Esophagus squamous epithelium (tissue), 5 donors: ENCODE measurements around the gene DOK3. TPM values are rescaled to one million over a fixed set of nuclear protein-coding genes. Genes with fewer than 3 reads are reported as not detected.

Experiments used
- DNase-seq: peaks from one replicate; lab custom pipeline; 2025; lab: John Stamatoyannopoulos, UW
- H3K27ac ChIP-seq, 4 donors: fragments of 200-600 bp; sonication (generic); one replicate each; pipeline ENCODE4 v1.5.1; 2016 to 2019; ENCODE audit warnings: mild to moderate bottlenecking in 1 of 4
- H3K27me3 ChIP-seq, 4 donors: fragments of 200-600 bp; sonication (generic); 1 replicate in 3 of 4; 2 replicates in 1 of 4; pipeline versions ENCODE4 v1.5.1 to v1.6.0; 2017 to 2021; ENCODE audit warnings: antibody characterized with exemption in 1 of 4
- H3K36me3 ChIP-seq, 3 donors: fragments of 200-600 bp; sonication (generic); one replicate each; pipeline ENCODE4 v1.5.1; 2016 to 2019
- H3K4me1 ChIP-seq, 3 donors: fragments of 200-600 bp; sonication (generic); one replicate each; pipeline ENCODE4 v1.5.1; 2017 to 2019
- H3K4me3 ChIP-seq, 4 donors: fragments of 200-600 bp; sonication (generic); 1 replicate in 3 of 4; 2 replicates in 1 of 4; pipeline ENCODE4 v1.5.1; 2016 to 2019; ENCODE audit warnings: mild to moderate bottlenecking in 2 of 4, moderate library complexity in 1 of 4
- H3K9me3 ChIP-seq, 3 donors: fragments of 200-600 bp; sonication (generic); one replicate each; pipeline ENCODE4 v1.5.1; 2016 to 2019
- POLR2A ChIP-seq, 4 donors: fragments of 450-650 bp; IDR thresholded peaks; one replicate each; pipeline ENCODE4 v1.6.1; 2017; ENCODE audit warnings: antibody characterized with exemption in 4 of 4, mild to moderate bottlenecking in 4 of 4, moderate library complexity in 3 of 4
- WGBS, 2 donors: methylation state at CpG; one replicate each; pipeline ENCODE4 v1.1.5; 2018; 5-methylcytosine and 5-hydroxymethylcytosine counted together
- intact Hi-C: fragments of 100-400 bp; cut with DNase I; formaldehyde crosslinking; loops from one replicate; pipeline ENCODE4 v1.15.0; 2022
- total RNA-seq, 4 donors: library from RNA; depleted of rRNA; stranded (reverse); fragments of >200 nt; gene quantifications; one replicate each; pipeline ENCODE4 v1.1.0, GENCODE V29; 2016
- TF ChIP-seq, protein P1 (sequence below), 6 experiments: fragments of 450-650 bp in 4 of 6; fragments of 200-600 bp in 2 of 6; sonication (generic) in 2 of 6; IDR thresholded peaks; one replicate each; pipeline ENCODE4 v1.5.1; 2016 to 2019; ENCODE audit warnings: antibody characterized with exemption in 6 of 6, mild to moderate bottlenecking in 4 of 6, moderate library complexity in 4 of 6
- donor health status: DM: yes; HTN: yes; CAD: no.

DOK3 gene
- total RNA-seq, 4 donors from 2014 or later: 2.4 to 7.2 (median 4.4) TPM

DNA sequence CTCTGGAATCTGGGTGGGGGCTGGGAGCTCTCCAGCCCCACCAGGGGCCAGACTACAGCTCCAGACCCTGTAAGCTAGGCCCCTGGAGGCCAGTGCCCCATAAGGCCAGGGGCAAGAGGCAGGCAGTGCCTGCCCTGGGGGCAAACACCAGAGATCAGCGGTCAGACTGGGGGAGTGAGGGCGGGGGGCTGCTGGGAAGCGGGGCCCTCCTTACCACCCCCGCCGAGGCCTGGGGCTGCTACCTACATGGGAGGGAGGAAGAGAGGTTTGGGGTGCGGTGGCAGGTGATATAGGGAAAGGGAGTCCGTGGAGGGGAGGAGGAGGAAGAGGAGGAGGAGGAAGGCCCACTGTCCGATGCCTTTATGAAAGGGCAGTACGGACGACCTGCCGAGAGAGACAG is 50.3 kb downstream of the DOK3 start:
- WGBS, 2 donors: 60% methylated on average over 2 of the region's 11 CpGs; no CpG with 5 or more reads in 1 of the 2 donors
- DNase-seq: no peak
- Histone ChIP-seq H3K36me3 (peaks cover 0 to 27% (median 5%) of the 10 kb centered on the region in 3 donors), H3K4me3 (no peak overlapping the region), H3K9me3 (no peaks in the 10 kb centered on the region), H3K27ac (no peak overlapping the region), H3K4me1 (peaks cover 19 to 48% (median 22%) of the 10 kb centered on the region in 3 donors), H3K27me3 (no peaks in the 10 kb centered on the region)
- intact Hi-C loops: loop anchor here (10.0 kb wide), 1 partner anchor 145 kb away; the partner anchor contains the start of gene MXD3
- TF ChIP-seq, protein P1, sequence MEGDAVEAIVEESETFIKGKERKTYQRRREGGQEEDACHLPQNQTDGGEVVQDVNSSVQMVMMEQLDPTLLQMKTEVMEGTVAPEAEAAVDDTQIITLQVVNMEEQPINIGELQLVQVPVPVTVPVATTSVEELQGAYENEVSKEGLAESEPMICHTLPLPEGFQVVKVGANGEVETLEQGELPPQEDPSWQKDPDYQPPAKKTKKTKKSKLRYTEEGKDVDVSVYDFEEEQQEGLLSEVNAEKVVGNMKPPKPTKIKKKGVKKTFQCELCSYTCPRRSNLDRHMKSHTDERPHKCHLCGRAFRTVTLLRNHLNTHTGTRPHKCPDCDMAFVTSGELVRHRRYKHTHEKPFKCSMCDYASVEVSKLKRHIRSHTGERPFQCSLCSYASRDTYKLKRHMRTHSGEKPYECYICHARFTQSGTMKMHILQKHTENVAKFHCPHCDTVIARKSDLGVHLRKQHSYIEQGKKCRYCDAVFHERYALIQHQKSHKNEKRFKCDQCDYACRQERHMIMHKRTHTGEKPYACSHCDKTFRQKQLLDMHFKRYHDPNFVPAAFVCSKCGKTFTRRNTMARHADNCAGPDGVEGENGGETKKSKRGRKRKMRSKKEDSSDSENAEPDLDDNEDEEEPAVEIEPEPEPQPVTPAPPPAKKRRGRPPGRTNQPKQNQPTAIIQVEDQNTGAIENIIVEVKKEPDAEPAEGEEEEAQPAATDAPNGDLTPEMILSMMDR (IDR thresholded peaks at IDR 0.05): no peak
- no peak for TF ChIP-seq POLR2A (IDR thresholded peaks at IDR 0.05)

DNA sequence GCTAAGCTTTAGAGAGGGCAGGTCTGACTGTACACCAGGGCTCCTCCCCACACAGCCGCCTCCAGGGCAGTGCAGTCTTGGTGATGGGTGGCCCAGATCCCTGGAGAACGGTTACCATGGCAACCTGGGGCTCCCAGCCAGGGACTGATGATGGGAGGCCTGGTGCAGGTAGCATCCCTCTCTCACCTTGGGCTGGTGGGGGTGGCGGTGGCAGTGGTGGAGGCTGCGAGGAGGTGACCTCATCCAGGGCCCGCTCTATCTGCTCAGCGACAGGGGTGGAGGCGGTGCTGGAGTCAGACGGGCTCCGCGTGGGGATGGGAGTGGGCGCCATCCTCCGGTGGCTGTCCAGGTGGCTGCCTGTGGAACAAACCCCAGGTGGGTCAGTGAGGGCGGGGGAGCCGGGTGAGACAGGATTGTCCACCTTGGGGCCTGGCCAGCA is 50.7 kb downstream of the DOK3 start:
- Histone ChIP-seq H3K4me1 (peaks cover 23 to 52% (median 25%) of the 10 kb centered on the region in 3 donors), H3K9me3 (no peaks in the 10 kb centered on the region), H3K27me3 (no peaks in the 10 kb centered on the region), H3K36me3 (peaks cover 0 to 27% (median 5%) of the 10 kb centered on the region in 3 donors), H3K4me3 (no peak overlapping the region), H3K27ac (no peak overlapping the region)
- DNase-seq: no peak
- WGBS, 2 donors: 80% methylated on average over 2 of the region's 14 CpGs; no CpG with 5 or more reads in 1 of the 2 donors
- TF ChIP-seq, protein P1 (IDR thresholded peaks at IDR 0.05): no peak
- no peak for TF ChIP-seq POLR2A (IDR thresholded peaks at IDR 0.05)
- intact Hi-C loops: loop anchor here (10.0 kb wide), 1 partner anchor 144 kb away; the partner anchor contains the start of gene MXD3

DNA sequence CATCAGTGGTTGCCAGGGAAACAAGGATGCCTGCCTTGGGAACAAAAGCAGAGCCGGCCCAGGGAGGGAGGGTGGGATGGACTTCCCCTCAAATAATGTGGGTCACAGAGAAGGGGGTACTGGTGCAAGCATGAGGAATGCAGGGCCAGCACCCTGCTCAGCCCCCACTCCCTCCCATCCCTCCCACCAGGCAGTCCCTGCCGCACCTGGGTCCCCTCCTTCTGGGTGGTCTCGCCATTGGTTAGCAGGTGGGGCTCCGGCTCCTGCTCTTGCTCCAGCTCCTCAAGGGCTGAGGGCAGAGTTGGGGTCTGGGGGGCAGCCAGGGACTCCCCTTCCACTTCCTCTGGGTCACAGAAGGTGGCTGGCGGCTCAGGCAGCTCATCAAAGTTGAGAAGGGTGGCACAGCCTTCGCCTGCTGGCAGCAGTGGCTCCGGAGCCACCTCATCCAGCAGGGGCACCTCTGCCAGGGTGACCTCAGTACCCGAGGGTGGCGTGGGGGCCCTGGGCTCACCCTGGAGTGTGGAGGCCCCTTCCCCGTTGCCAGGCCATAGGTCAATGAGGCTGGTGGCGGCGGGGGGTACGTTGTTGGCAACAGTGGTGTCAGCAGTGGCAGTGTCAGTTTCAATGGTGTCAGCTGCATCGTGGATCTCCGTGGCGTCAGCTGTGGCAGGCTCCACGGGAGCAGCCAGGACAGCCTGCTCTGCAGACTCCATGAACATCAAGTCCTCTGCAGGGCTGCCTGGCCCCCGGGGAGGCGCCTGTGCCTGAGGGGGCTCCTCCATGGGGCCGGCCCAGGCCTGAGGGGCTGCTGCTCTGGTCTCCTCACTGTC is 51.6 kb downstream of the DOK3 start:
- peaks cover 0 to 6% (median 0%) of the 10 kb centered on the region in 4 donors for H3K27me3 ChIP-seq
- DNase-seq: no peak
- WGBS, 2 donors: 80% methylated on average over 2 of the region's 20 CpGs; no CpG with 5 or more reads in 1 of the 2 donors
- H3K4me1 ChIP-seq: peaks cover 31 to 60% (median 34%) of the 10 kb centered on the region in 3 donors
- H3K27ac ChIP-seq: peak overlapping the region in 2 of 4 donors; percentile 33 to 65
- TF ChIP-seq, protein P1 (IDR thresholded peaks at IDR 0.05): no peak
- no peak for TF ChIP-seq POLR2A (IDR thresholded peaks at IDR 0.05)
- no peak overlapping the region for H3K4me3 ChIP-seq
- intact Hi-C loops: loop anchor here (10.0 kb wide), 1 partner anchor 143 kb away; the partner anchor contains the start of gene MXD3
- no peaks in the 10 kb centered on the region for H3K9me3 ChIP-seq
- peaks cover 0 to 27% (median 5%) of the 10 kb centered on the region in 3 donors for H3K36me3 ChIP-seq

DNA sequence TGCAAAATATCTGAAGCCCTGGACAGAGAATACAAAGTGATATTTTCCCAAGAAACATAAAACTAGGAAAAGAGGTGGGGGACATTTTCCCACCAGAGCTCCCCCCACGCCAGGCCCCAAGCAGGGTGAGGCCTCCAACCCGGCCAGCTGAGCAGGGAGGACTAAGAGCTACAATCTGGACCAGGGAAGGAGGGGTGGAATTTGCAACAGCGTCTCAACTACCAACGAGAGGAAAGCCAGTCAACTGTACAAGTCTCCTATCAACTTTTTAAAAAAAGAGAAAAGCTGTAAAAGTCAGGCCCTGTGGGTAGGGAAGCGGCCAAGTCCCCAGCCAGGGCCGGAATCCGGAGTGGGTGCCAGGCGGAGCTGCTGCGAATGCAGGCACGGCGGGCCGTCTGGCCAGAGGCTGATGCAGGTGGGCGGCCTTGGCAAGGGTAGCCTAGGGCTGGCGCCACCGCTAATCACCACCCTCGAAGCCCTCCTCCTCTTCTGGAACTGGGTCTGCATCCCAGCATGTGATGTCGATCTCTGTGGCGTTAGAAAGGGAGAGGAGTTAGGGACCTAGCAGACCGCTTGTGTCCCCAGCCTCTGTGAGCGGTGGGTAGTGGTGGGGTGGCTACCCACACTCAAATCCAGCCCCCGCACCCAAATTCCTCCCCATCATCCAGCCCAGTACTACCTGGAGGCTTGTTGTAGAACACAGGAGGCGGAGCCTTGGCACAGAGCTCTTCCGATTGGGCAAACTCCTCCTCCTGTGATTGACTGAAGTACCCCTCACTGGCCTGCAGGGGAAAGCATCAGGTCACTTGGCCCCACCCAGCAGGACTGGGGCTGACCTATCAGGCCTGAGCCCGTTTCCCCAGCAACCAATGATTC is 52.4 kb downstream of the DOK3 start:
- Histone ChIP-seq H3K27me3 (peaks cover 0 to 13% (median 0%) of the 10 kb centered on the region in 4 donors), H3K36me3 (peaks cover 0 to 27% (median 5%) of the 10 kb centered on the region in 3 donors), H3K4me3 (no peak overlapping the region), H3K4me1 (peaks cover 32 to 66% (median 39%) of the 10 kb centered on the region in 3 donors), H3K9me3 (no peaks in the 10 kb centered on the region), H3K27ac (peak overlapping the region in 3 of 4 donors; percentile 30 to 65 (median 50))
- WGBS, 2 donors: 68 to 72% methylated on average over 12 to 17 of the region's 24 CpGs
- intact Hi-C loops: loop anchor here (10.0 kb wide), 1 partner anchor 142 kb away; the partner anchor contains the start of gene MXD3
- peak; percentile 48 for DNase-seq
- TF ChIP-seq, protein P1 (IDR thresholded peaks at IDR 0.05): peak in 5 of 6 experiments; percentile 34 to 74 (median 59)
- TF ChIP-seq POLR2A (IDR thresholded peaks at IDR 0.05): no peak
